K562 (cell line): ENCODE measurements around the gene RNU6-1. TPM values are rescaled to one million over a fixed set of nuclear protein-coding genes. Genes with fewer than 3 reads are reported as not detected.

Experiments
- CAMTA2 ChIP-seq: fragments of 250-450 bp; sonication (Bioruptor Pico); conservative IDR thresholded peaks from 2 replicates; pipeline ENCODE4 v1.5.1; 2022
- CBFA2T2 ChIP-seq: fragments of 450-650 bp; conservative IDR thresholded peaks from 2 replicates; pipeline ENCODE4 v1.6.1; 2017; ENCODE audit warnings: mild to moderate bottlenecking
- CREB1 ChIP-seq, 2 experiments: sonication (generic) in 1 of 2; formaldehyde crosslinking in 1 of 2; IDR thresholded peaks; 2 replicates each; pipeline versions ENCODE4 v1.6.1 to v1.8.0; 2012 to 2022; ENCODE audit warnings: inconsistent platforms in 1 of 2, mild to moderate bottlenecking in 1 of 2, missing genetic modification reagents in 1 of 2, moderate library complexity in 1 of 2
- DNMT1 ChIP-seq: fragments of 450-650 bp; IDR thresholded peaks from 2 replicates; pipeline ENCODE4 v1.6.1; 2016; ENCODE audit warnings: antibody characterized with exemption, mild to moderate bottlenecking
- DPF2 ChIP-seq: fragments of 450-650 bp; IDR thresholded peaks from 2 replicates; pipeline ENCODE4 v1.6.1; 2016
- KDM5B ChIP-seq: fragments of 200-600 bp; sonication (generic); IDR thresholded peaks from 2 replicates; pipeline ENCODE4 v1.6.1; 2012; ENCODE audit warnings: low read depth, mild to moderate bottlenecking, moderate library complexity, low read length, control low read depth, inconsistent platforms; ENCODE audit not compliant: insufficient replicate concordance
- ZNF511 ChIP-seq: sonication (generic); formaldehyde crosslinking; IDR thresholded peaks from 2 replicates; pipeline ENCODE4 v1.8.0; 2022; ENCODE audit warnings: mild to moderate bottlenecking, missing genetic modification reagents
- ZNF707 ChIP-seq: fragments of 250-450 bp; sonication (Bioruptor Pico); conservative IDR thresholded peaks from 2 replicates; pipeline ENCODE4 v1.8.0; 2022; ENCODE audit warnings: inconsistent platforms, mild to moderate bottlenecking, moderate library complexity
- polyA plus RNA-seq, 8 experiments: library from polyadenylated mRNA; depleted of rRNA in 4 of 8; stranded (reverse) in 5 of 8; unstranded in 3 of 8; fragments of >200 nt; fragmentation: Nextera tagmentation in 2 of 8; fragmentation: Illumina TruSeq in 1 of 8; extraction: Ambion mirVana in 2 of 8; extraction: Trizol in 1 of 8; gene quantifications; 2 replicates each; pipeline versions ENCODE4 v1.2.1 to v1.2.3, GENCODE V29; 2011 to 2014; ENCODE audit warnings: inconsistent platforms in 1 of 8, missing spikeins in 1 of 8
- total RNA-seq, 7 experiments: library from RNA; depleted of rRNA in 6 of 7; stranded (reverse); fragments of >200 nt in 6 of 7; fragmentation: Illumina TruSeq in 2 of 7; extraction: Trizol in 2 of 7; gene quantifications; 2 replicates each; pipeline versions ENCODE4 v1.2.1 to v1.2.3, GENCODE V29; 2011 to 2021; ENCODE audit warnings: low replicate concordance in 1 of 7
- TF ChIP-seq, protein P1 (sequence below), 3 experiments: IDR thresholded peaks in 2 of 3; conservative IDR thresholded peaks in 1 of 3; 2 replicates each; pipeline ENCODE4 v1.5.1; 2011 to 2012; ENCODE audit warnings: low read length in 3 of 3, mild to moderate bottlenecking in 3 of 3, control low read depth in 2 of 3, improper control_type of control experiment in 1 of 3, inconsistent platforms in 1 of 3, low read depth in 1 of 3, mixed read lengths in 1 of 3, moderate library complexity in 1 of 3; ENCODE audit not compliant: insufficient read depth in 2 of 3
- TF ChIP-seq, protein P2 (sequence below): fragments of 450-650 bp; IDR thresholded peaks from 2 replicates; pipeline ENCODE4 v1.6.1; 2016; ENCODE audit warnings: mild to moderate bottlenecking, moderate library complexity
- TF ChIP-seq, protein P3 (sequence below): fragments of 250-450 bp; sonication (Bioruptor Pico); IDR thresholded peaks from 2 replicates; pipeline ENCODE4 v1.9.0; 2021; ENCODE audit warnings: mild to moderate bottlenecking, inconsistent platforms

Gene RNU6-1
- total and polyA plus RNA-seq, 9 of the 15 experiments (the other 6 are each of a cell fraction or from before 2014, with no cell fraction given) = not detected

DNA sequence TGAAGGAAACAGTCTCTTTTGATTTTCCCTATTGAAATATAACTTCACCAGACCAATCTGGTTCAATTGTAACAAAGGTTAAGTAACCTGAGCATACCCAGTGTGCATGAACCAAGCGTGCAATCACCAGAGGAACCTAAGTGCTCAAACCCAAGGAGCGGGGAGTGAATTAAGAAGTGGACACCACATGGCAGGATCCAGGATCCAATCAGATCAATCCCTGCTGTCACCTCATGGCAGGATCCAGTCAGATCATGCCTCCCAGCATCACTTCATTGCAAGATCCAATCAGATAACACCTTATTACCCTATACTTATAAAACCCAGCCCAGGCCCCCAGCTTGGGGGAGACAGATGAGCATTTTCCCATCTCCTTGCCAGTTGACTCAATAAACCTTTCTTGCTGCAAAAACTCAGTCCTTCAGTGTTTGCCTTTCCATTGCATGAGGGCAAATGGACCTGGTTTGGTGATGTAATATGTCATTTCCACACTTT is 38.9 kb upstream of the RNU6-1 start (continued):
- TF ChIP-seq, protein P1, sequence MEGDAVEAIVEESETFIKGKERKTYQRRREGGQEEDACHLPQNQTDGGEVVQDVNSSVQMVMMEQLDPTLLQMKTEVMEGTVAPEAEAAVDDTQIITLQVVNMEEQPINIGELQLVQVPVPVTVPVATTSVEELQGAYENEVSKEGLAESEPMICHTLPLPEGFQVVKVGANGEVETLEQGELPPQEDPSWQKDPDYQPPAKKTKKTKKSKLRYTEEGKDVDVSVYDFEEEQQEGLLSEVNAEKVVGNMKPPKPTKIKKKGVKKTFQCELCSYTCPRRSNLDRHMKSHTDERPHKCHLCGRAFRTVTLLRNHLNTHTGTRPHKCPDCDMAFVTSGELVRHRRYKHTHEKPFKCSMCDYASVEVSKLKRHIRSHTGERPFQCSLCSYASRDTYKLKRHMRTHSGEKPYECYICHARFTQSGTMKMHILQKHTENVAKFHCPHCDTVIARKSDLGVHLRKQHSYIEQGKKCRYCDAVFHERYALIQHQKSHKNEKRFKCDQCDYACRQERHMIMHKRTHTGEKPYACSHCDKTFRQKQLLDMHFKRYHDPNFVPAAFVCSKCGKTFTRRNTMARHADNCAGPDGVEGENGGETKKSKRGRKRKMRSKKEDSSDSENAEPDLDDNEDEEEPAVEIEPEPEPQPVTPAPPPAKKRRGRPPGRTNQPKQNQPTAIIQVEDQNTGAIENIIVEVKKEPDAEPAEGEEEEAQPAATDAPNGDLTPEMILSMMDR (IDR thresholded peaks at IDR 0.05 in 2 of 3, conservative IDR thresholded peaks at IDR 0.05 in 1 of 3; ENCODE audit: insufficient read depth in 2 of 3, low read depth in 1 of 3, low read length in 3 of 3) = no peak
- TF ChIP-seq ZNF707 (CRISPR knock-in tag) (no peak), CBFA2T2 (no peak), CAMTA2 (CRISPR knock-in tag) (no peak), DPF2 (no peak), DNMT1 (no peak), KDM5B (no peak), CREB1 (IDR thresholded peaks at IDR 0.05) (no peak), CREB1 (CRISPR knock-in tag; IDR thresholded peaks at IDR 0.05) (no peak), ZNF511 (CRISPR knock-in tag) (no peak)
- TF ChIP-seq, protein P2, sequence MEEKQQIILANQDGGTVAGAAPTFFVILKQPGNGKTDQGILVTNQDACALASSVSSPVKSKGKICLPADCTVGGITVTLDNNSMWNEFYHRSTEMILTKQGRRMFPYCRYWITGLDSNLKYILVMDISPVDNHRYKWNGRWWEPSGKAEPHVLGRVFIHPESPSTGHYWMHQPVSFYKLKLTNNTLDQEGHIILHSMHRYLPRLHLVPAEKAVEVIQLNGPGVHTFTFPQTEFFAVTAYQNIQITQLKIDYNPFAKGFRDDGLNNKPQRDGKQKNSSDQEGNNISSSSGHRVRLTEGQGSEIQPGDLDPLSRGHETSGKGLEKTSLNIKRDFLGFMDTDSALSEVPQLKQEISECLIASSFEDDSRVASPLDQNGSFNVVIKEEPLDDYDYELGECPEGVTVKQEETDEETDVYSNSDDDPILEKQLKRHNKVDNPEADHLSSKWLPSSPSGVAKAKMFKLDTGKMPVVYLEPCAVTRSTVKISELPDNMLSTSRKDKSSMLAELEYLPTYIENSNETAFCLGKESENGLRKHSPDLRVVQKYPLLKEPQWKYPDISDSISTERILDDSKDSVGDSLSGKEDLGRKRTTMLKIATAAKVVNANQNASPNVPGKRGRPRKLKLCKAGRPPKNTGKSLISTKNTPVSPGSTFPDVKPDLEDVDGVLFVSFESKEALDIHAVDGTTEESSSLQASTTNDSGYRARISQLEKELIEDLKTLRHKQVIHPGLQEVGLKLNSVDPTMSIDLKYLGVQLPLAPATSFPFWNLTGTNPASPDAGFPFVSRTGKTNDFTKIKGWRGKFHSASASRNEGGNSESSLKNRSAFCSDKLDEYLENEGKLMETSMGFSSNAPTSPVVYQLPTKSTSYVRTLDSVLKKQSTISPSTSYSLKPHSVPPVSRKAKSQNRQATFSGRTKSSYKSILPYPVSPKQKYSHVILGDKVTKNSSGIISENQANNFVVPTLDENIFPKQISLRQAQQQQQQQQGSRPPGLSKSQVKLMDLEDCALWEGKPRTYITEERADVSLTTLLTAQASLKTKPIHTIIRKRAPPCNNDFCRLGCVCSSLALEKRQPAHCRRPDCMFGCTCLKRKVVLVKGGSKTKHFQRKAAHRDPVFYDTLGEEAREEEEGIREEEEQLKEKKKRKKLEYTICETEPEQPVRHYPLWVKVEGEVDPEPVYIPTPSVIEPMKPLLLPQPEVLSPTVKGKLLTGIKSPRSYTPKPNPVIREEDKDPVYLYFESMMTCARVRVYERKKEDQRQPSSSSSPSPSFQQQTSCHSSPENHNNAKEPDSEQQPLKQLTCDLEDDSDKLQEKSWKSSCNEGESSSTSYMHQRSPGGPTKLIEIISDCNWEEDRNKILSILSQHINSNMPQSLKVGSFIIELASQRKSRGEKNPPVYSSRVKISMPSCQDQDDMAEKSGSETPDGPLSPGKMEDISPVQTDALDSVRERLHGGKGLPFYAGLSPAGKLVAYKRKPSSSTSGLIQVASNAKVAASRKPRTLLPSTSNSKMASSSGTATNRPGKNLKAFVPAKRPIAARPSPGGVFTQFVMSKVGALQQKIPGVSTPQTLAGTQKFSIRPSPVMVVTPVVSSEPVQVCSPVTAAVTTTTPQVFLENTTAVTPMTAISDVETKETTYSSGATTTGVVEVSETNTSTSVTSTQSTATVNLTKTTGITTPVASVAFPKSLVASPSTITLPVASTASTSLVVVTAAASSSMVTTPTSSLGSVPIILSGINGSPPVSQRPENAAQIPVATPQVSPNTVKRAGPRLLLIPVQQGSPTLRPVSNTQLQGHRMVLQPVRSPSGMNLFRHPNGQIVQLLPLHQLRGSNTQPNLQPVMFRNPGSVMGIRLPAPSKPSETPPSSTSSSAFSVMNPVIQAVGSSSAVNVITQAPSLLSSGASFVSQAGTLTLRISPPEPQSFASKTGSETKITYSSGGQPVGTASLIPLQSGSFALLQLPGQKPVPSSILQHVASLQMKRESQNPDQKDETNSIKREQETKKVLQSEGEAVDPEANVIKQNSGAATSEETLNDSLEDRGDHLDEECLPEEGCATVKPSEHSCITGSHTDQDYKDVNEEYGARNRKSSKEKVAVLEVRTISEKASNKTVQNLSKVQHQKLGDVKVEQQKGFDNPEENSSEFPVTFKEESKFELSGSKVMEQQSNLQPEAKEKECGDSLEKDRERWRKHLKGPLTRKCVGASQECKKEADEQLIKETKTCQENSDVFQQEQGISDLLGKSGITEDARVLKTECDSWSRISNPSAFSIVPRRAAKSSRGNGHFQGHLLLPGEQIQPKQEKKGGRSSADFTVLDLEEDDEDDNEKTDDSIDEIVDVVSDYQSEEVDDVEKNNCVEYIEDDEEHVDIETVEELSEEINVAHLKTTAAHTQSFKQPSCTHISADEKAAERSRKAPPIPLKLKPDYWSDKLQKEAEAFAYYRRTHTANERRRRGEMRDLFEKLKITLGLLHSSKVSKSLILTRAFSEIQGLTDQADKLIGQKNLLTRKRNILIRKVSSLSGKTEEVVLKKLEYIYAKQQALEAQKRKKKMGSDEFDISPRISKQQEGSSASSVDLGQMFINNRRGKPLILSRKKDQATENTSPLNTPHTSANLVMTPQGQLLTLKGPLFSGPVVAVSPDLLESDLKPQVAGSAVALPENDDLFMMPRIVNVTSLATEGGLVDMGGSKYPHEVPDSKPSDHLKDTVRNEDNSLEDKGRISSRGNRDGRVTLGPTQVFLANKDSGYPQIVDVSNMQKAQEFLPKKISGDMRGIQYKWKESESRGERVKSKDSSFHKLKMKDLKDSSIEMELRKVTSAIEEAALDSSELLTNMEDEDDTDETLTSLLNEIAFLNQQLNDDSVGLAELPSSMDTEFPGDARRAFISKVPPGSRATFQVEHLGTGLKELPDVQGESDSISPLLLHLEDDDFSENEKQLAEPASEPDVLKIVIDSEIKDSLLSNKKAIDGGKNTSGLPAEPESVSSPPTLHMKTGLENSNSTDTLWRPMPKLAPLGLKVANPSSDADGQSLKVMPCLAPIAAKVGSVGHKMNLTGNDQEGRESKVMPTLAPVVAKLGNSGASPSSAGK = peak; percentile 74
- TF ChIP-seq, protein P3, sequence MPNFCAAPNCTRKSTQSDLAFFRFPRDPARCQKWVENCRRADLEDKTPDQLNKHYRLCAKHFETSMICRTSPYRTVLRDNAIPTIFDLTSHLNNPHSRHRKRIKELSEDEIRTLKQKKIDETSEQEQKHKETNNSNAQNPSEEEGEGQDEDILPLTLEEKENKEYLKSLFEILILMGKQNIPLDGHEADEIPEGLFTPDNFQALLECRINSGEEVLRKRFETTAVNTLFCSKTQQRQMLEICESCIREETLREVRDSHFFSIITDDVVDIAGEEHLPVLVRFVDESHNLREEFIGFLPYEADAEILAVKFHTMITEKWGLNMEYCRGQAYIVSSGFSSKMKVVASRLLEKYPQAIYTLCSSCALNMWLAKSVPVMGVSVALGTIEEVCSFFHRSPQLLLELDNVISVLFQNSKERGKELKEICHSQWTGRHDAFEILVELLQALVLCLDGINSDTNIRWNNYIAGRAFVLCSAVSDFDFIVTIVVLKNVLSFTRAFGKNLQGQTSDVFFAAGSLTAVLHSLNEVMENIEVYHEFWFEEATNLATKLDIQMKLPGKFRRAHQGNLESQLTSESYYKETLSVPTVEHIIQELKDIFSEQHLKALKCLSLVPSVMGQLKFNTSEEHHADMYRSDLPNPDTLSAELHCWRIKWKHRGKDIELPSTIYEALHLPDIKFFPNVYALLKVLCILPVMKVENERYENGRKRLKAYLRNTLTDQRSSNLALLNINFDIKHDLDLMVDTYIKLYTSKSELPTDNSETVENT (CRISPR knock-in tag) = no peak
